Hematopoietic multipotent progenitor cell (in vitro differentiated cells): Measurements from ENCODE around the gene RNF148. TPM values are rescaled to one million over a fixed set of nuclear protein-coding genes. Genes with fewer than 3 reads are reported as not detected.

ENCODE experiments used
- small RNA-seq: library from RNA; depleted of rRNA; stranded (forward); fragments of <200 nt; gene quantifications from one replicate; pipeline ENCODE3, GENCODE V24; 2012
- total RNA-seq: library from RNA; depleted of rRNA; stranded (reverse); fragments of >200 nt; gene quantifications from one replicate; pipeline ENCODE4 v1.2.3, GENCODE V29; 2012

The RNF148 gene
- total RNA-seq, 1 donor: not detected

Small RNA genes within 50 kb of the gene (small RNA-seq; reads per million reads assigned to genes)
- not detected for gene AC006463.1

Other genes starting within 250 kb of the RNF148 start
- gene RNF133, start 3.8 kb downstream of the RNF148 start, total RNA-seq: not detected
- under 0.01 TPM for gene CADPS2, start 183.5 kb upstream of the RNF148 start, total RNA-seq